ENCODE measurements around the gene MAP2K1. TPM values are rescaled to one million over a fixed set of nuclear protein-coding genes. Genes with fewer than 3 reads are reported as not detected.

The MAP2K1 gene
- total RNA-seq, 1 donor from 2014 or later = 53.3 TPM

- DNase-seq (ENCODE audit: low read depth) = no peak
Observed at GRCh38 chr15:66503780-66504562, 117.3 kb downstream of the MAP2K1 start.

GRCh38 chr15:66504563-66505429 is 118.1 kb downstream of the MAP2K1 start, which contains the start of the genes RPL4 and ZWILCH:
TSS of gene RPL4 (minus strand) at chr15:66504855. CDS start at chr15:66504790, 65 bp downstream.
TSS of gene ZWILCH (plus strand) at chr15:66505326. CDS start at chr15:66505339, 13 bp downstream.
- DNase-seq (ENCODE audit: low read depth) = peak; percentile 95

- peak; percentile 40 for DNase-seq (ENCODE audit: low read depth)
Observed at GRCh38 chr15:66505430-66505811, 118.7 kb downstream of the MAP2K1 start.

GRCh38 chr15:66505818-66506217 is 119.1 kb downstream of the MAP2K1 start:
- no peak for DNase-seq (ENCODE audit: low read depth)

- DNase-seq (ENCODE audit: low read depth) = peak; percentile 69
Observed at GRCh38 chr15:66508293-66508883, 121.7 kb downstream of the MAP2K1 start.

GRCh38 chr15:66514586-66514985 is 127.9 kb downstream of the MAP2K1 start:
- no peak for DNase-seq (ENCODE audit: low read depth)

- DNase-seq (ENCODE audit: low read depth) = no peak
Observed at GRCh38 chr15:66515901-66516322, 129.2 kb downstream of the MAP2K1 start.

- no peak for DNase-seq (ENCODE audit: low read depth)
Observed at GRCh38 chr15:66523926-66524325, 137.2 kb downstream of the MAP2K1 start.

- no peak for DNase-seq (ENCODE audit: low read depth)
Observed at GRCh38 chr15:66524838-66525237, 138.1 kb downstream of the MAP2K1 start.

GRCh38 chr15:66535056-66535455 is 148.3 kb downstream of the MAP2K1 start:
- DNase-seq (ENCODE audit: low read depth) = no peak

Other genes with a start within 250 kb of the MAP2K1 start
- 0.35 and 6.2 TPM in 2 replicates for gene MEGF11, start 133.2 kb upstream of the MAP2K1 start, total RNA-seq
- gene DIS3L, start 93.3 kb upstream of the MAP2K1 start, total RNA-seq = 16.1 and 30.1 TPM in 2 replicates
- gene TIPIN, start 30.2 kb upstream of the MAP2K1 start, total RNA-seq = 8.7 and 9.4 TPM in 2 replicates
- gene SNAPC5, start 110.8 kb downstream of the MAP2K1 start, total RNA-seq = 27.1 and 42.3 TPM in 2 replicates
- 2,621 and 2,644 TPM in 2 replicates for gene RPL4, start 117.9 kb downstream of the MAP2K1 start, total RNA-seq
- 9.7 and 18.9 TPM in 2 replicates for gene ZWILCH, start 118.4 kb downstream of the MAP2K1 start, total RNA-seq
- gene LCTL, start 179.1 kb downstream of the MAP2K1 start, total RNA-seq = 0.35 and 0.50 TPM in 2 replicates

All from renal cortical epithelial cell (primary cell).